ENCODE data around the gene SBF1. TPM values are rescaled to one million over a fixed set of nuclear protein-coding genes. Genes with fewer than 3 reads are reported as not detected.

Gene SBF1
- total RNA-seq, 4 donors from 2014 or later, result 59.9 to 241 (median 108) TPM

DNA sequence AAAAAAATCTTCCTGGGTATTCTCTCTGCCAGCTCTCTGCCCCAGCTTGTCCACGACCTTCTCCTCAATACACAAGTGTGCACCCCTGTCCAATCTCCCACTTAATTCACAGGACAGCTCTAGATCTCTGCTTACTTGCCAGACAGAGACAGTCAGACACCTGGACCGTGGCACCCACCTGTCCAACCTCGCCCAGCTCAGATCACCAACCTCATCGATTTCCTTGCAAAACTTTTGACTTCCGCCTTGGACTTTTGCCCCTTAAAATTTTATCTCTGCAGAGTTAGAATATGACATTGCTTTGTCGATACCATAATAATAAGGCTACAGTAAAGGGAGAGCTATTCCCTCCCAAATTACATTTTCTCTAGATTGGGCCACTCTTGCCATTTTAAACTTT lies 22.3 kb upstream of the SBF1 start:
- in situ Hi-C loops (cut with MboI; ENCODE audit: low pct_ligation_motif_present in 1 of 4, low pct_unique_long_range_greater_than_20kb in 1 of 4, low sequenced_read_pairs in 3 of 4), result loop anchor here in 1 of 4 donors (10.0 kb wide), 1 partner anchor 232 kb away; the partner anchor contains the start of gene MAPK12
- Histone ChIP-seq H3K9me3 (no peaks in the 10 kb centered on the region), H3K4me3 (no peak overlapping the region), H3K4me1 (peaks cover 0 to 18% (median 6%) of the 10 kb centered on the region in 4 donors), H3K36me3 (no peaks in the 10 kb centered on the region), H3K27ac (peak overlapping the region in 1 of 4 donors; percentile 58), H3K27me3 (no peaks in the 10 kb centered on the region)
- intact Hi-C loops (cut with DNase I; ENCODE audit: low total_unique reads), result no loop called here
- TF ChIP-seq, protein P1, sequence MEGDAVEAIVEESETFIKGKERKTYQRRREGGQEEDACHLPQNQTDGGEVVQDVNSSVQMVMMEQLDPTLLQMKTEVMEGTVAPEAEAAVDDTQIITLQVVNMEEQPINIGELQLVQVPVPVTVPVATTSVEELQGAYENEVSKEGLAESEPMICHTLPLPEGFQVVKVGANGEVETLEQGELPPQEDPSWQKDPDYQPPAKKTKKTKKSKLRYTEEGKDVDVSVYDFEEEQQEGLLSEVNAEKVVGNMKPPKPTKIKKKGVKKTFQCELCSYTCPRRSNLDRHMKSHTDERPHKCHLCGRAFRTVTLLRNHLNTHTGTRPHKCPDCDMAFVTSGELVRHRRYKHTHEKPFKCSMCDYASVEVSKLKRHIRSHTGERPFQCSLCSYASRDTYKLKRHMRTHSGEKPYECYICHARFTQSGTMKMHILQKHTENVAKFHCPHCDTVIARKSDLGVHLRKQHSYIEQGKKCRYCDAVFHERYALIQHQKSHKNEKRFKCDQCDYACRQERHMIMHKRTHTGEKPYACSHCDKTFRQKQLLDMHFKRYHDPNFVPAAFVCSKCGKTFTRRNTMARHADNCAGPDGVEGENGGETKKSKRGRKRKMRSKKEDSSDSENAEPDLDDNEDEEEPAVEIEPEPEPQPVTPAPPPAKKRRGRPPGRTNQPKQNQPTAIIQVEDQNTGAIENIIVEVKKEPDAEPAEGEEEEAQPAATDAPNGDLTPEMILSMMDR (IDR thresholded peaks at IDR 0.05), result no peak
- TF ChIP-seq POLR2AphosphoS5 (IDR thresholded peaks at IDR 0.05) (no peak), POLR2A (IDR thresholded peaks at IDR 0.05) (no peak), EP300 (IDR thresholded peaks at IDR 0.05; ENCODE audit: low read depth) (no peak)
- WGBS, 2 donors (ENCODE audit: low coverage in 1 of 2), result 47 to 52% methylated on average over 6 of the region's 6 CpGs
- no peak for DNase-seq

DNA sequence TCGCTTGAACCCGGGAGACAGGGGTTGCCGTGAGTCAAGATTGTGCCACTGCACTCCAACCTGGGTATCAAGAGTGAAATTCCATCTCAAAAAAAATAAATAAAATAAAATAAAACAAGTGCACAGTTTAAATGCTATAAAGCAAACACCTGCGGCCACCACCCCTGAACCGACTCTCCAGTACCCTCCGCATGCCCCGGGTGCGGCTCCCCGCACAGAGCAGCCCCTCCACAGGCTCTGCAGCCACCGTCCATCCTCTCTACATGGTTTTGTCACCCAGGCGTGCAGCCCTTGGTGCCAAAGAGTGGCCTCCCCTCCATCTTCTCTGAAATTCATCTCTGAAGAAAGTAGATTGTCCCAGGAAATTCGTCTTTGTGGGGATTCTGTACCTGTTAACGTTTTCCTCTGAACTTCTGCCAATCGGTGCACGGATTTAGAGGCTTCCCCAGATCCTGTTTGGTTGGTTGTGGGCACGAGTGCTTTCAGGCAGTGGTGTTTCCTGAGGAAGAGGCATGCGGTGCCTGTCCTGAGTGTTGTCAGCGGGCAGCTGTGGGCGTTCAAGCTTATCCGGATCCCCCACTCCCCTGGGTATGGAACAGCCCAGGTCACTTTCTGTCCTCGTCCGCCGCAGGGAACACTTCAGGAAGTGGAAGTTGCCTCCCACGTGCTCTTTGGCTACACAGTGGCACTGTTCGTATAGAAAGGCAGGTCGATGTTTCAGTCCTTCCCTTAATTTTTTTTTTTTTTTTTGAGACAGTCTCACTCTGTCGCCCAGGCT lies 15.9 kb upstream of the SBF1 start:
- Histone ChIP-seq H3K36me3 (no peaks in the 10 kb centered on the region), H3K9me3 (no peaks in the 10 kb centered on the region), H3K4me3 (no peak overlapping the region), H3K27me3 (no peaks in the 10 kb centered on the region), H3K4me1 (no peaks in the 10 kb centered on the region), H3K27ac (no peak overlapping the region)
- WGBS, 2 donors (ENCODE audit: low coverage in 1 of 2), result 66 to 70% methylated on average over 8 to 27 of the region's 27 CpGs
- intact Hi-C loops (cut with DNase I; ENCODE audit: low total_unique reads) (no loop called here), in situ Hi-C loops (cut with MboI; ENCODE audit: low pct_ligation_motif_present in 1 of 4, low pct_unique_long_range_greater_than_20kb in 1 of 4, low sequenced_read_pairs in 3 of 4) (loop anchor here in 1 of 4 donors (10.0 kb wide), 1 partner anchor 226 kb away; the partner anchor contains the start of gene MAPK12)
- no peak for TF ChIP-seq EP300 (IDR thresholded peaks at IDR 0.05; ENCODE audit: low read depth)
- no peak for TF ChIP-seq POLR2A (IDR thresholded peaks at IDR 0.05)
- TF ChIP-seq POLR2AphosphoS5 (IDR thresholded peaks at IDR 0.05), result no peak
- TF ChIP-seq, protein P1 (IDR thresholded peaks at IDR 0.05), result no peak
- DNase-seq, result no peak

DNA sequence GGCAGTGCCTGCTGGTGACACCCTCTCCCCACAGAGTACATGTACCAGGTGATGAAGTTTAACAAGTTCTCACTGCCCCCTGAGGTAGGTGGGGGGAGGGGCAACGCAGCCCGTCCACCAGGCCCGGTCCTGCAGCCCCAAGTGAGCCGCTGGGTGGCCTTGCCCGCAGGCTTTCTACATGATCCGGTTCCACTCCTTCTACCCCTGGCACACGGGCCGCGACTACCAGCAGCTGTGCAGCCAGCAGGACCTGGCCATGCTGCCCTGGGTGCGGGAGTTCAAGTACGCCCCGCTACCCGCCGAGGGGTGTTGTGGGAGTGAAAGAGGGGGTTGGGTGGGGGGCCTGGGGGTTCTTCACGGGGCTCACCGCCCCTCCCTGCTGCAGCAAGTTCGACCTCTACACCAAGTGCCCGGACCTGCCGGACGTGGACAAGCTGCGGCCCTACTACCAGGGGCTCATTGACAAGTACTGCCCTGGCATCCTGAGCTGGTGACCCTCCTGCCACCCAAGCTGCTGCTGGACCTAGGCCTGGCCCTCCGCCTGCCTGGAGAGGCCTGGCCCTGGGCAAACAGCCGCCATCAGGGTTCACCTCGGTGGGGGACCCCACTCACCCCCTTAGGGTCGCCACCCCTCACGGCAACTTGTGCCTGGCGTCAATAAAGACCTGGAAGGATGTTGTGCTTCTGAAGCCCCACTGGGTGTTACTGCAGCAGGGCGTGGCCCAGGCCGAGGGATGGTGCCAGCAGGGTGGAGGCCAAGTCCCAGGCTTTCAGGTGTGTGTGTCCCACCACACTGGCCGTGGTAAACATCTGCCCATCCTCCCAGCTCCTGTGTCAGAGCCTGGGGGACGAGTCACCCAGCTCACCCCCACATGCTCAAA lies 14.8 kb upstream of the SBF1 start:
- DNase-seq, result no peak
- intact Hi-C loops (cut with DNase I; ENCODE audit: low total_unique reads) (no loop called here), in situ Hi-C loops (cut with MboI; ENCODE audit: low pct_ligation_motif_present in 1 of 4, low pct_unique_long_range_greater_than_20kb in 1 of 4, low sequenced_read_pairs in 3 of 4) (loop anchor here in 1 of 4 donors (10.0 kb wide), 1 partner anchor 225 kb away; the partner anchor contains the start of gene MAPK12)
- Histone ChIP-seq H3K36me3 (no peaks in the 10 kb centered on the region), H3K4me3 (no peak overlapping the region), H3K27ac (no peak overlapping the region), H3K27me3 (no peaks in the 10 kb centered on the region), H3K9me3 (no peaks in the 10 kb centered on the region), H3K4me1 (peaks cover 0 to 3% (median 1%) of the 10 kb centered on the region in 4 donors)
- 80% methylated on average over 26 of the region's 31 CpGs; no CpG with 5 or more reads in 1 of the 2 donors for WGBS, 2 donors (ENCODE audit: low coverage in 1 of 2)
- TF ChIP-seq POLR2A (IDR thresholded peaks at IDR 0.05) (no peak), EP300 (IDR thresholded peaks at IDR 0.05; ENCODE audit: low read depth) (no peak), POLR2AphosphoS5 (IDR thresholded peaks at IDR 0.05) (no peak)
- TF ChIP-seq, protein P1 (IDR thresholded peaks at IDR 0.05), result no peak

GRCh38 chr22:50488886-50489285 lies 14.1 kb upstream of the SBF1 start:
- Histone ChIP-seq H3K4me1 (peaks cover 5 to 10% (median 8%) of the 10 kb centered on the region in 4 donors), H3K9me3 (no peaks in the 10 kb centered on the region), H3K27ac (no peak overlapping the region), H3K4me3 (no peak overlapping the region), H3K36me3 (no peaks in the 10 kb centered on the region), H3K27me3 (no peaks in the 10 kb centered on the region)
- no peak for TF ChIP-seq POLR2AphosphoS5 (IDR thresholded peaks at IDR 0.05)
- TF ChIP-seq, protein P1 (IDR thresholded peaks at IDR 0.05), result no peak
- TF ChIP-seq EP300 (IDR thresholded peaks at IDR 0.05; ENCODE audit: low read depth), result no peak
- TF ChIP-seq POLR2A (IDR thresholded peaks at IDR 0.05), result no peak
- 83 to 84% methylated on average over 12 to 19 of the region's 19 CpGs for WGBS, 2 donors (ENCODE audit: low coverage in 1 of 2)
- intact Hi-C loops (cut with DNase I; ENCODE audit: low total_unique reads) (no loop called here), in situ Hi-C loops (cut with MboI; ENCODE audit: low pct_ligation_motif_present in 1 of 4, low pct_unique_long_range_greater_than_20kb in 1 of 4, low sequenced_read_pairs in 3 of 4) (no loop called here)
- no peak for DNase-seq

All from transverse colon (tissue), 4 donors.